H1 (cell line): Measurements from ENCODE around the gene CRPPA.

ENCODE experiments used
- ATF2 ChIP-seq: IDR thresholded peaks from 2 replicates; pipeline ENCODE4 v1.6.1; 2012; ENCODE audit warnings: low read length, inconsistent platforms
- ATF3 ChIP-seq: IDR thresholded peaks from 2 replicates; pipeline ENCODE4 v1.6.1; 2011; ENCODE audit warnings: low read depth, mild to moderate bottlenecking, low read length; ENCODE audit not compliant: insufficient read depth
- CTCF ChIP-seq, 3 experiments: IDR thresholded peaks; 1 replicate in 2 of 3; 2 replicates in 1 of 3; pipeline versions ENCODE4 v1.5.1 to v1.6.1; 2011; ENCODE audit warnings: low read length in 3 of 3, mild to moderate bottlenecking in 3 of 3, inconsistent platforms in 2 of 3, low read depth in 1 of 3, moderate library complexity in 1 of 3; ENCODE audit not compliant: insufficient read depth in 1 of 3; ENCODE audit errors: control extremely low read depth in 1 of 3
- JUND ChIP-seq: IDR thresholded peaks from 2 replicates; pipeline ENCODE4 v1.6.1; 2011; ENCODE audit warnings: mild to moderate bottlenecking, improper control_type of control experiment, low read length
- MAX ChIP-seq: IDR thresholded peaks from 2 replicates; pipeline ENCODE4 v1.6.1; 2012; ENCODE audit warnings: inconsistent platforms
- POLR2A ChIP-seq, 2 experiments: IDR thresholded peaks; 1 replicate in 1 of 2; 2 replicates in 1 of 2; pipeline ENCODE4 v1.6.1; 2011; ENCODE audit warnings: low read depth in 2 of 2, low read length in 2 of 2, mild to moderate bottlenecking in 2 of 2; ENCODE audit errors: control extremely low read depth in 1 of 2
- RAD21 ChIP-seq, 2 experiments: IDR thresholded peaks in 1 of 2; conservative IDR thresholded peaks in 1 of 2; 2 replicates each; pipeline ENCODE4 v1.6.1; 2011; ENCODE audit warnings: low read depth in 2 of 2, low read length in 2 of 2, improper control_type of control experiment in 1 of 2, inconsistent platforms in 1 of 2, mild to moderate bottlenecking in 1 of 2, moderate library complexity in 1 of 2
- TAF1 ChIP-seq: IDR thresholded peaks from 2 replicates; pipeline ENCODE4 v1.6.1; 2011; ENCODE audit warnings: mild to moderate bottlenecking, low read depth, low read length

- TF ChIP-seq RAD21 (IDR thresholded peaks at IDR 0.05 in 1 of 2, conservative IDR thresholded peaks at IDR 0.05 in 1 of 2; ENCODE audit: low read depth in 2 of 2, low read length in 2 of 2), result no peak
- no peak for TF ChIP-seq POLR2A (IDR thresholded peaks at IDR 0.05; ENCODE audit: control extremely low read depth in 1 of 2, low read depth in 2 of 2, low read length in 2 of 2)
- no peak for TF ChIP-seq ATF3
- no peak for TF ChIP-seq ATF2
- TF ChIP-seq MAX, result no peak
- TF ChIP-seq JUND, result no peak
- no peak for TF ChIP-seq TAF1
- TF ChIP-seq CTCF (IDR thresholded peaks at IDR 0.05; ENCODE audit: control extremely low read depth in 1 of 3, insufficient read depth in 1 of 3, low read depth in 1 of 3, low read length in 3 of 3), result no peak
These were observed 17.6 kb upstream of the CRPPA start for GRCh38 chr7:16438988-16439387.
